GM12864 (cell line): ENCODE data around the gene ZNF708.
A peak's percentile ranks its signal among the peaks of the same experiment; 100 is the strongest.
"Not testable (repeated sequence)": the region's sequence is repeated elsewhere in the genome, so short reads cannot be mapped to it uniquely, and the experiment has no call there.

Experiments used
- DNase-seq: peaks from one replicate; pipeline ENCODE4 v3.0.0-alpha.2; 2011; ENCODE audit warnings: low read depth
- H3K4me3 ChIP-seq: 2 replicates; pipeline ENCODE4 v1.5.1; 2011; ENCODE audit warnings: mild to moderate bottlenecking, low read depth, low read length, control low read depth
- TF ChIP-seq, protein P1 (sequence below): IDR thresholded peaks from 2 replicates; pipeline ENCODE4 v1.5.1; 2011; ENCODE audit warnings: low read depth, mild to moderate bottlenecking, moderate library complexity, low read length, control low read depth, inconsistent platforms; ENCODE audit errors: missing control alignments

Gene ZNF708

GRCh38 chr19:21328885-21329605 lies at the start of gene ZNF708:
Gene ZNF708, minus strand, starts transcription at chr19:21329410. Its CDS starts 198 bp downstream, at chr19:21329212.
- H3K4me3 ChIP-seq, result peak within 1 kb of the TSS; percentile 67
- peak; percentile 87 for DNase-seq
- TF ChIP-seq, protein P1, sequence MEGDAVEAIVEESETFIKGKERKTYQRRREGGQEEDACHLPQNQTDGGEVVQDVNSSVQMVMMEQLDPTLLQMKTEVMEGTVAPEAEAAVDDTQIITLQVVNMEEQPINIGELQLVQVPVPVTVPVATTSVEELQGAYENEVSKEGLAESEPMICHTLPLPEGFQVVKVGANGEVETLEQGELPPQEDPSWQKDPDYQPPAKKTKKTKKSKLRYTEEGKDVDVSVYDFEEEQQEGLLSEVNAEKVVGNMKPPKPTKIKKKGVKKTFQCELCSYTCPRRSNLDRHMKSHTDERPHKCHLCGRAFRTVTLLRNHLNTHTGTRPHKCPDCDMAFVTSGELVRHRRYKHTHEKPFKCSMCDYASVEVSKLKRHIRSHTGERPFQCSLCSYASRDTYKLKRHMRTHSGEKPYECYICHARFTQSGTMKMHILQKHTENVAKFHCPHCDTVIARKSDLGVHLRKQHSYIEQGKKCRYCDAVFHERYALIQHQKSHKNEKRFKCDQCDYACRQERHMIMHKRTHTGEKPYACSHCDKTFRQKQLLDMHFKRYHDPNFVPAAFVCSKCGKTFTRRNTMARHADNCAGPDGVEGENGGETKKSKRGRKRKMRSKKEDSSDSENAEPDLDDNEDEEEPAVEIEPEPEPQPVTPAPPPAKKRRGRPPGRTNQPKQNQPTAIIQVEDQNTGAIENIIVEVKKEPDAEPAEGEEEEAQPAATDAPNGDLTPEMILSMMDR, result no peak

- H3K4me3 ChIP-seq, result no peak overlapping the region
- TF ChIP-seq, protein P1, result no peak
- no peak for DNase-seq
Observed at GRCh38 chr19:21362291-21362690, 33.1 kb upstream of the ZNF708 start.

- peak; percentile 87 for DNase-seq
- peak within 1 kb of the TSS; percentile 84 for H3K4me3 ChIP-seq
- TF ChIP-seq, protein P1, result no peak
Observed at GRCh38 chr19:21358768-21359451, 29.7 kb upstream of the ZNF708 start, which contains the start of gene ZNF738. Gene ZNF738, plus strand, starts transcription at chr19:21359000. Its CDS starts 141 bp downstream, at chr19:21359141.

DNA sequence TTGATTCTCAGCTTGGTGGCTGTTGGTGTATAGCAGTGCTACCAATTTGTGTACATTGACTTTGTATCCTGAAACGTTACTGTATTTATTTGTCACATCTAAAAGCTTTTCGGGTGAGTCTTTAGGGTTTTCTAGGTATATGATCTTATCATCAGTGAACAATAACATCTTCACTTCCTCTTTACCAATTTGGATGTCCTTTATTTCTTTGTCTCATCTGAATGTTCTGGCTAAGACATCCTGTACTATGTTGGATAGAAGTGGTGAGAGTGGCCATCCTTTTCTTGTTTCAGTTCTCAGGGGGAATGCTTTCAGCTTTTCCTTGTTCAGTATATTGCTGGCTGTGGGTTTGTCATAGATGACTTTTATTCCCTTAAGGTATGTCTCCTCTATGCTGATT lies 23.6 kb upstream of the ZNF708 start:
- TF ChIP-seq, protein P1, result no peak
- no peak overlapping the region for H3K4me3 ChIP-seq
- DNase-seq, result no peak

DNA sequence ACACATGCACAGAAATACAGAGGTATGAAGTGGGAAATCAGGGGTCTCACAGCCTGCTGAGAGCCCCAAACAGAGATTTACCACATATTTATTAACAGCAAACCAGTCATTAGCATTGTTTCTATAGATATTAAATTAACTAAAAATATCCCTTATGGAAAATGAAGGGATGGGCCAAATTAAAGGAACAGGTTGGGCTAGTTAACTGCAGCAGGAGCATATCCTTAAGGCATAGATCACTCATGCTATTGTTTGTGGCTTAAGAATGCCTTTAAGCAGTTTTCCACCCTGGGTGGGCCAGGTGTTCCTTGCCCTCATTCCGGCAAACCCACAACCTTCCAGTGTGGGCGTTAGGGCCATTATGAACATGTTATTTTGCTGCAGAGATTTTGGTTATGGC lies 15.6 kb upstream of the ZNF708 start:
- DNase-seq, result not testable (repeated sequence)

DNA sequence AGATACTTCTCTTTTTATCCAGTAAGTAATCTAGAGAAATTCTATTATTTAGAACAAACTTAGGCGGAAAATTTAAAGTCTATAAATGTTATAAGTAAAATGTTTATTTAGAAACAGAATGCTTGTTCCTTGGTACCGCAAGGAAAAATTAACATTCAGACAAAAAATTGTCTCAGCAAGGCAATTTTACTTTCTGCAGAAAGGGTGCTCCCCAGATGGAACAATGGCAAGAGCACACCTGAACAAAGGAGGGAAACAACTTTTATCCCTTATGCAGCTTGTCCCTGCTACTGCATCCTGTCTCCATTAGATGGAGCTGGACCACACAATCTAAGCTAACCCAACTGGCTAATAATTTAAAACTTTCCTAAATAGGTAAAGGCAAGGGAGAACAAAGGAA lies 6.5 kb upstream of the ZNF708 start:
- no peak for DNase-seq
- TF ChIP-seq, protein P1, result no peak
- H3K4me3 ChIP-seq, result no peak overlapping the region

More for the DNA sequence above, 15.6 kb upstream of the ZNF708 start:
- H3K4me3 ChIP-seq, result not testable (repeated sequence)

DNA sequence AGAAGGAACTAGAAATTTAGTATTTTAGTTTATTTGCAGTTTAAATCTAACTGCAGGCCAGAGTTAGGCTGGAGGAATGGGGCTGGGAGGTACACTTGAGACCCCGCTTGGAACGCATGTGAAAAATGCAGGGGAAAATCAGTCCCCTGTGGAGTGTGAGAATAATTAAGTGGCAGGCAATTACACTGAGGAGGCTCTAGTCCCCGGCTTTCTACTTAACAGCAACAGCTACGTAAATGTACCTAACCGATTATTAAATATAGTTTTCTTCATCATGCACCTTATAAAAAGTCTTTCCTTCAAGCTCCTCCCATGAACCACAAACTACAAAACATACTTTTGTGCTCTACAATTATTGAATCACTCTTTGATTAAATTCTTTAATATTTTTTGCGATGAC lies 804 bp downstream of the ZNF708 start:
- no peak for DNase-seq
- H3K4me3 ChIP-seq, result peak overlapping the region; percentile 67
- TF ChIP-seq, protein P1, result no peak
